GM15510 (cell line): ENCODE results near the gene TMEM202.

Experiments used
- POLR2A ChIP-seq: IDR thresholded peaks from 3 replicates; pipeline ENCODE4 v1.6.1; 2011; ENCODE audit warnings: borderline replicate concordance; ENCODE audit not compliant: insufficient read length; ENCODE audit errors: extremely low read depth

TMEM202 gene

DNA sequence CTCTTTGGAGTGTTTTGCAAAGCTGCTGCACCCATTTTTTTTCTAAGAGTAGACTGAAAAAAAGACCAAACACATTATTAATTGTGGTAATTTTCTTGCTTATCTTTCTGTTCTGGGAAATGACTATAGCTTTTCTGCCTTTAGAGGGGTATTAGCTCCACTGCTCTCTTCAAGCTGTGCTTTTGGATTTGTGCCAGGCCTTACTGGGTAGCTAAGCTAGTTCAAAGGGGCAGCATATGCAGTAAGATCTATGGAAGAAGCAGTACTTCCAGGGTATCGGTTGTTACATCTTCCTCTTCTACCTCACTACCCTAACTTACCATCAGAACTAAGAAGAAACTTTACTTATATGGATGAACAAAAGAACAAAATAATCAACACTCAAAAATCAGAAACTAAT, 47.3 kb downstream of the TMEM202 start:
- TF ChIP-seq POLR2A = no peak

DNA sequence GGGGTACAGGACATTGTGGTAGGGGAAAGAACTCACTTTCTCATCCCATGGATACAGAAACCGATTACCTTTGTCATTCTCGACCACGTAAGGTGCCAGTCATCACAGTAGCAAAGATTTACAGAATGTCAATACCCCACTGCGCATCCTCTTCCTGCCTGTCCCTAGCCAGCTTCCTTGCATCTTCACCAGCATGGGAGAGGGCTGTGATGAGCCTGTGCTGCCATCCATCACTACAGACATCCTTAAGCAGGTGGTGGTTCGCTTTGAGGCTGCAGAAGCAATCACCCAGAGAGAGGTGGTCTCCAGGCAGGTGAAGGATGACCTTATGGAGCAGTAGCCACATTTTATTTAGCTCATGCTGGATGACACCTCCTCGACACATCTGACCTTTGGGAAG, 52.7 kb downstream of the TMEM202 start:
- TF ChIP-seq POLR2A = no peak

DNA sequence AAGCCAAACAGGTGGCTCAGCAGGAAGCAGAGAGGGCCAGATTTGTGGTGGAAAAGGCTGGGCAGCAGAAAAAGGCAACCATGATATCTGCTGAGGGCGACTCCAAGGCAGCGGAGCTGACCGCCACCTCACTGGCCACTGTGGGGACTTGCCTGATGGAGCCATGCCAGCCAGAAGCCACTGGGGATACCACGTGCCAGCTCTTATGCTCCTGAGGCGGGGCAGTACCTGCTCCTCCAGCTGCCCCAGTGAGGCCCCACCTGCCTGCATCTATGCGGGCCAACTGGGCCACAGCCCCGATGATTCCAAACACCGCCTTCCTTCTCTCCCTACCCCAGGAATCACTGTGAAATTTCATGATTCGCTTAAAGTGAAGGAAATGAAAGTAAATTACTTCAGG, 53.1 kb downstream of the TMEM202 start:
- no peak for TF ChIP-seq POLR2A

GRCh38 chr15:72456684-72457083, 58.6 kb downstream of the TMEM202 start:
- TF ChIP-seq POLR2A = no peak
